HG02610 (cell line): Measurements from ENCODE around the gene WDR47.
A peak's percentile ranks its signal among the peaks of the same experiment; 100 is the strongest.

Source experiments
- ATAC-seq: cut with Tn5 transposase; IDR thresholded peaks from one replicate; pipeline ENCODE4 v1.9.1; 2021; ENCODE audit warnings: mild to moderate bottlenecking, moderate library complexity; ENCODE audit not compliant: unreplicated experiment

Gene WDR47

DNA sequence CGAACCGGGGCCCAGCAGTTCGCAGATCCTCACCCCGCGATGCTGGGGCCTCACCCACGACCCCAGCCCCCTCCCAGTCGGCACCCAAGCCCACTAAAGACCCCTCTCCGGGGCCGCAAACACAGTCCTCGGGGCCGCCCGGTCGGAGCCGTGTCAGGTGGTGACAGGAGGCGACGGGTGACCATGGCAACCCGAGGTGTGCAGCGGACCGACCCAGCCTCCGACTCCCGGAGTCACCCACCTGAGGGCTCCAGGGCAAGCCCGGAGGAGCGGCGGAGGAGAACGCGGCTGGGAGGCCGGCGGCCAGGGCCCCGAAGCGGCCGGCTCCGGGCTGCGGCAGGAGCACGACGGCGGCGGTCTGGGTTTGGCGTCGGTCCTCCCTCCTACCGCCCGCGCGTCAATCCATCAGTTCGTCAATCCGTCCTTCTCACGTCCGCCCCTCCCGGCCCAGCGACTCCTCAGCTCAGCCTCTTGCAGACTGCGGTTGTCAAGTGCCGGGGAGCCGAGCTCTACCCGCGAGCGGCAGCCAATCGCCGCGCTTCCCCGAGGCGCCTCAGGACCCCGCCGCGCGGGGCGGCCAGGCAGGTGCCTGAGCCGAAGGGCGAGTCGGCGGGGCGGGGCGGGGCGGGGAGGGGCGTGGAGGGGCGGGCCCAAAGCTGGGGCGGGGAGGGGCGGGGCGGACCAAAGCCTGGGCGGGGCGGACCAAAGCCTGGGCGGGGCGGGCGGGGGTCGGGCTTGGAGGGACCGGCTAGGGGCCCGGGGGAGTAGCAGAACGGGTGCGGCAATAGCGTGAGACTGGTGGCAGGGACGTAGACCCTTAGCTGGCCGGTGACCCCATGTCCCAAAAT is at the start of gene WDR47:
Gene WDR47, minus strand, starts transcription at position 482 of the 848 bp plus-strand sequence. CDS start 18,590 bp downstream, outside the sequence.
- peak; percentile 97 for ATAC-seq

DNA sequence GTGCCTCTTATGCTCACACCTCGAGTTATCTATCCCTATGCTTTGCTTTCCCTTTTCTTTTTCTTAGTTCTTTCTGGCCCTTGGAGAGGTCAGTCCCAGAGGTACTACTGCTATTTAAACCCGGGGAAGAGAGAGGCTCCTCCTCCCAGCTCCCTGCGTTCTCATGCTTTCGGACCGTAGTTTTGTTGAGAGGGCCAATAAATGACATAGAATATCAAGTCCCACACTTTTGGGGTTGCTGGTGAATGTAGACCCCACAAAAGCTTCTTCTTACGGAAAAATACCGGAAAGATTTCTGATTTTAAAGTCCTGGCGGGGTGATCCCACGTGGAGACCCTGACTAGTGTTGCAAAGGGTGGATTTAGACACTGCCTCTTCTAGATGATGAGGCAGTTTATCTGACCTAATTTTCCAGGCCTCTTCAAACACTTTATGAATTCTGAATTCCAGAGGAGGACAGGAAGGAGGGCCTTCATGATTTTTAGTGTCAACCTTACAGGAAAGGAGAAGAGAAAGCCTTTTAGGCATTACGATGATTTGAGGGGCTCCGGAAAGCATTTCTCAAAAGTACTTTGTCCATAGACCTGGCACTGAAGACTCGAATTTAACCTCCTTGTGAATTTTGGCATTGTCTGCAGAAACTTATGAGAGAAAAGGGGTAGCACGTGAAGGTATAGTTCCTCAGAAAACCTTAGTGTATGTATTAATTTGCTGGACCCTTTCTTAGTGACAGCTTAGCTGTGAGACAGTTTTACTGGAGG is 49.4 kb upstream of the WDR47 start:
- ATAC-seq, result peak; percentile 42

DNA sequence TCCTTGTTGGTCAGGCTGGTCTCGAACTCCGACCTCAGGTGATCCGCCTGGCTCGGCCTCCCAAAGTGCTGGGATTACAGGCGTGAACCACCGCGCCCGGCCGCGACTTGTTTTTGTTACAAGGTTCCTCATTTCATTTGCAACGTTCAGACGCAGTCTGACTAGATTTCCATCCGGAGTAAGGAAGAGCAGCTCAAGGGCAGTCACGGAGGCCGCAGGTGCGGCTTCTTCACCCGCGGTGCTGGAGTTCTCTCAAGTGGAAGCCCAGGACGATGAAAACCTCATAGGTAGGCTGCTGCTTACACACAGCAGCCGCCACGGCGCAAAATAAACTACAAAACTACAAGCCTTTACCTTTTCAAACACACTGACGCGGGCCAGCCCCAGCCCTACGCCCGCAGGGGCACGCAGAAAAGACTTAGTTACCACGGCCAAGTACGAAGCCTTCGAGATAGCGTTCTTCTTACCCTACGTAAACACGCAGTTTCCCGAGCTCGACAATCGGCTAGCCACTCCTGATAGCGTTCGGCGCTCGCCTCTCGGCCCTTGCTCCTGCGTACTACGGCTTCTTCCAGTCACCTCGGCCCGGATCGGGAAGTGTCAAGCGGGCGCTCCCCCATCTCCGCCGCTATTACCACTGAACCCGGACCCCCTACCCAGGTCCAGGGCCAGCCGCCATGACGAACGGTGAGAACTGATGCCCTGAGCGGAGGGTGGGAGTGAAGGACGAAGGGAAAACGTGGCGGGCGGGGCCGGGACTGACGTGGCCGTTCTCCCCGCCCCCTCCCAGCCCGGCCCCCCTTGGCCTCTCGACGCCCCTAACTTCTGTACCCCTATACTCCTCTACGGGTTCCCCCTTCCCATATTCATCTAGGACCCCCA is 48.5 kb upstream of the WDR47 start, which contains the start of gene TMEM167B:
Gene TMEM167B, plus strand, starts transcription at position 569 of the 882 bp plus-strand sequence. Its CDS starts 109 bp downstream, at position 678.
- peak; percentile 92 for ATAC-seq

DNA sequence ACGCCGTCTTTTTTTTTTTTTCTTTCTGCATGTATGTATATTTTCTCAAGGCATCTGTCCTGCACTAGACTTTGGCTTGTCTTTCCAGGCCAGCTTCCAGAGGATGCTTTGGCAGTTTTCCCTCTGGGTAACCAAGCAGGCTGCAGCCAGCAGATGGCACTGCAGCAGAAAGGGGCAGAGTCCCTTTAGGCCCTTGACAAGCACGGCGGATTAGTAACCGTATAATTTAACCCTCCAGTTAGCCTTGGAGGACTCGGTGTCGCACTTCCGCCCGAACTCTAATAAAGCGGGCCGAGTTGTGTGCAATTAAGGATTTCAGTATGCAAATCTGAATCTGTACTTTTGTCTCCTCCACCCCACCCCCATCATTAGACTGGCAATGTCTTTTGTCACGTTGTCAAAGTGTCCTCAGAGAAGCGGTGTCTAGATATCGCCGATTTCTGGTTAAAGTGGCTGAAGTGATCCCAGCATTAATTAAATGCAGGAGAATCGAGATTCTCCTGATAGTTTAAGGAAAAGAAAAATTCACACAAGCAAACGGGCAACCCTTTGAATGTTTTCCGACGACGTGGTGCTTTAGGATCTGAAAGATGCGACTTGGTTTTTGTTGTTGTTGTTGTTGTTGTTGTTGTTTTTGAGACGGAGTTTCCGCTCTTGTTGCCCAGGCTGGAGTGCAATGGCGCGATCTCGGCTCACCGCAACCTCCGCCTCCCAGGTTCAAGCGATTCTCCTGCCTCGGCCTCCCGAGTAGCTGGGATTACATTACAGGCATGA is 47.5 kb upstream of the WDR47 start:
- ATAC-seq, result no peak

DNA sequence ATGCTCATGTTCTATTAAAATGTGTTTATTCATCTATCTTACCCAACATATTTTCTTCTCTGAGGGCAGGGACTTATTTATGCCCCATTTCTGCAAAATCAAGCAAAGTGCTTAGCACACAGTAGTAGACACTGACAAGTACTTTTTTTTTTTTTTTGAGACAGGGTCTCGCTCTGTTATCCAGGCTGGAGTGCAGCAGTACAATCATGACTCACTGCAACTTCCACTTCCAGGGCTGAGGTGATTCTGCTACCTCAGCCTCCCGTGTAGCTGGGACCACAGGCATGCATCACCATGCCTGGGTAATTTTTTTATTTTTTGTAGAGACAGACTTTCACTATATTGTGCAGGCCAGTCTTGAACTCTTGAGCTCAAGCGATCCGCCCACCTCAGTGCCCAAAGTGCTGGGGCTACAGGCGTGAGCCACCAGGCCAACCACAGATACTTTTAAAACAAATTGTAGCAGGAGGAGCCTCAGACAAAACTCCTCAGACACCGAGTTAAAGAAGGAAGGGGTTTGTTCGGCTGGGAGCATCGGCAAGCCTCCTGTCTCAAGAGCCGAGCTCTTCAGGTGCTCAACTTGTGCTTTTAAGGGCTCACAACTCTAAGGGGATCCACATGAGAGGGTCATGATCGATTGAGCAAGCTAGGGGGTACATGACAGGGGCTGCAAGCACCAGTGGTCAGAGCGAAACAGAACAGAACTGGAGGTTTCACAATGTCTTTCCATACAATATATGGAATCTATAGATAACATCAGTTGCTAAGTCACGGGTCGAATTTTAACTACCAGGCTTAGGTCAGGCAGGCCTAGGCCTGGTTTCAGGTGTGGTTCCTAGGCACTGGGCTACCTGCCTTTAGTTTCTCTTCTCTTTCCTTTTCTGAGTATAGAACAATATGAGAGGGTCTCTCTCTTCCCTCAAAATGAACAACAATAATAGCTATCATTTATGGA is 42.9 kb upstream of the WDR47 start:
- no peak for ATAC-seq

DNA sequence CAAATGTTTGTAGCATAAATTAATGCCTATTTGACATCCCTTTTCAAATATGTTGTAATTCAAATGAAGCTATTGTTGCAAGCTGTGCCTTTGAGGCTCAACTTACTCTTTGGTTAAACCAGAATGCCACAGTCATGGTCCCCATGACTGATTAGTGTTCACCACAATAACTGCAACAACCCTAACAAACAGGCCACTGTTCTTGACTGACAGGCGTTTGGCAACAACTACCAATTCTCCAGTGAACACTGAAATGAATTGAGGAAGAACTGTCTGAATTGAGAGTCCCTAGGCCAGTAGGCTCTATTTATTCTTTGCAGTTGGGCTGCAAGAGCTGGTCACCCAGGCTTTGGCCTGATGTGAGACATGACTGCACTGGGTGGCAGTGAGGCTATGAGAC is 42.0 kb upstream of the WDR47 start:
- ATAC-seq, result no peak

DNA sequence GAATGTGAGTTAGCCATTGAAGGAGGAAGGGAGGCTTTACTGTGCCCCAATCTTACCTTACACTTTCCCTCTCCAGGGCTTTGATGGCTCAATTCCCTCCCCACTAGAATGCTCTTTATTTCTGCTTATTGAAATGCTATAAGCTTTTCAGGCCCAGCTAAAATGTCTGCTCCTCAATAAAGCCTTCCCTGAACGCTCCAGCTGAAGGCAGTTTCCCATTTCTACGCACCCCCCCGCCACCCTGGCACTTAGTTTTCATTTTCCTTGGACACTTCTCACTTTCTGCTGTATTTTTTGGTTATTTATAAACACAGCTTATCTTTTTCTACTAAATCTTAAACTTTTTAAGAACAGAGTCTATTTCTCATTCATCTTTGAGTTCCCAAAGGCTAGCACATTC is 41.6 kb upstream of the WDR47 start:
- ATAC-seq, result no peak

DNA sequence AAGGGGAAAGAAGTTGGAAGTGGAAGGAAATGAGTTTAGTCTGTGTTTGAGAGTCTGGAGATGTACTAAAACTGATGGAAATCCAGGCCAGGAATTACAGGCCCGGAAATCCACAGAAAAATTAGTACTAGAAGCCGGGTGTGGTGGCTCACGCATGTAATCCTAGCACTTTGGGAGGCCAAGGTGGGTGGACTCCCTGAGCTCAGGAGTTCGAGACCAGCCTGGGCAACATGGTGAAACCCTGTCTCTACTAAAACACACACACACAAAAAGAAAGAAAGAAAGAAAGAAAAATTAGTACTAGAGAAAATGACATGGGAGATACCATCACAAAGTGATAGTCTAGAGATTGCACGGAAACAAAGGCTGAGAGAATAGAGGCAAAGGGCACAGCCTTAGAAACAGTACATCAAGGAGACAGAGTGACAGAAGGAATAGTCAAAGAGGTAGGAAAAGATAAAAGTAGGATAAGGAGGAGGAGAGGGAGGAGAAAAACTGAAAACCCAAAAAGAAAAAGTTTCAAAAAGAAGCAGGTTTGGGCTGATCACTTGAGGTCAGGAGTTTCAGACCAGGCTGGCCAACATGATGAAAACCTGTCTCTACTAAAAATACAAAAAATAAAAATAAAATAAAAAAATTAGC is 38.7 kb upstream of the WDR47 start:
- no peak for ATAC-seq

DNA sequence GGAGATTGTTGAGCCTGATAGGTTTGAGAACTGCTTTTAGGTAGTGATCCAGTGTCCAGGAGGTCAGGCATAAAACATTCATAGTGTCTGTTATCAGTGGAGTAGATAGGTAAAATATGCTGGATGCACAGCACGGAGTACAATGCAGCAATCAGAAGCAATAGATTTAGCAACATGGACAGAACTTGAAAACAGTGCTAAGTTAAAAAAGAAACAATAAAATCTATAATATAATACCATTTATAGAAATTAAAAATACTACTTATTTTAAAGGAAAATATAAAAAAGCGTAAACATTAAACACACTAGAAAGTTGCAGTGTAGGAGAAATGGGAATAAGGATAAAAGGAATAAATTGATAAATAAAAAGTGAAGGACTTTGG is 37.3 kb upstream of the WDR47 start:
- ATAC-seq, result no peak

DNA sequence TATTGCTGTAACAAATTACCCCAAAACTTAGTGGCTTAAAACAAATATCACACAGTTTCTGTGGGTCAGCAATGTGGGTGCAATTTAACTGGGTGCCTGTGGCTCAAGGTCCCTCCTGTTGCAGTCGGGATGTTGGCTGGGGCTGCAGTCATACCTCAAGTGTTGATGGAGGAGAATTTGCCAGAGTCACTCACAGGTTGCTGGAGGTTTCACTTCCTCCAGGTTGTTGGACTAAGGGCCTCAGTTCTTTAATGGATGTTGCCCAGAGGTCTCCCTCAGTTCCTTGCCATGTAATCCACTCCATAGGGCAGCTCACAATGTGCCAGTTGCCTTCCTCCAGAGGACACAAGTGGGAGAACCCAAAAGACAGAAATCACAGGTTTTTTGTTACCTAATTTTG is 36.4 kb upstream of the WDR47 start:
- ATAC-seq, result no peak

DNA sequence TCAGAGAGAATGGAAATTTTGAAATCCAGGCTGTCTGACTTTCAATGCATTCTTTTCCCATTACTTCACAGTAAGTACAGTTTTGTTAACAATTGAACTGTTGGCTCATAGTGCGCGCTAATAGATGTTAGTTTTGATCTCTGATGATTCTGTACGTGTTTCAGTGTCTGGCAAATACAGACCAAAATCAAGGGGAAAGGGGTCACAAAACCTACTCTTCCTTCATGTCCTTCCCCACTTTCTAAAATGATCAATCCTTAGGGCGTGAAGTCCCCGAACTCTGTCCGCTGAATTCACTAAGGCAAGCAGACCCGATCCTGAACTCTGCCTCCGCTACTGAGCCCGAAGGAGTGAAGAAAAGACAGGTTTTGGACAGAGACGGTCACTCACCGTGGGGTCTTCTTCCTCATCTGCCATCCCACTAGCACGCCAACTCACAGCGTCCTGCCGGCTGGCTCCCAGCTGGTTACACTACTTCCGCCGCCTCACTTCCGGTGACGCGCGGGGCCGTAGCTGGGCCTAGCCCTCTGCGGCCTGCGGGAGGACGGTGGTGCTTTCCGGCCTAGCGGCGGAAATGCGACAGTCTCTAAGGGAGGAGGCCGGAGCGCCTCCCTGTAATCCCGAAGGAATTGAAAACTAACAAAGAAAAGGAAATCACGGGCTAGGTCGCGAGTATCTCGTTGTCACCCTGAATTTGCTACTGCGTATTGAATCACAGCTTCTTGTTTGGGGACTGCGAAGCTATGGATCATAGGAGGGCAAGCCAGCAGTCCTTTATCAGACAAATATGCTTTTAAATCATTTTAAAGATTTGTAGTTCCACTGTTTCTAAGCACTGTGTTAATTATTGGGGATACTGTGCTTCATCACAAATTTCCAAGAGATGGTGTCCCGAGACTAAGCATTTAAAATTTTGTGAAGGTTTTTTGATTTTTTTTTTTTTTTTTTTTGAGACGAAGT is 33.9 kb upstream of the WDR47 start, which contains the start of gene TAF13:
Gene TAF13, minus strand, starts transcription at position 473 of the 960 bp plus-strand sequence. Its CDS starts 56 bp downstream, at position 417.
- peak; percentile 100 for ATAC-seq

DNA sequence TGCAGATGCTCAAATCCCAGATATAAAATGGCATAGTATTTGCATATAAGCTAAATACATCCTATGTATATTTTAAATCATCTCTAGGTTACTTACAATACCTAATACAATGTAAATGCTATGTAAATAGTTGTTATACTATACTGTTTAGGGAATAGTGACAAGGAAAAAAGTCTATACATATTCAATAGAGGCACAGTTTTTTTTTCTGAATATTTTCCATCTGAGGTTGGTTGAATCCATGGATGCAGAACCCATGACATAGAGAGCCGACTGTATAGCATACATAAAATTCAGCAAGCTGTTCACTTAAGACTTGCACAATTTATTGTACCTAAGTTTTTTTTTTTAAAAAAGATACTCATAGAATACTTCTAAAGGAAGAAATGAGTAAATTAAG is 27.4 kb upstream of the WDR47 start:
- no peak for ATAC-seq

DNA sequence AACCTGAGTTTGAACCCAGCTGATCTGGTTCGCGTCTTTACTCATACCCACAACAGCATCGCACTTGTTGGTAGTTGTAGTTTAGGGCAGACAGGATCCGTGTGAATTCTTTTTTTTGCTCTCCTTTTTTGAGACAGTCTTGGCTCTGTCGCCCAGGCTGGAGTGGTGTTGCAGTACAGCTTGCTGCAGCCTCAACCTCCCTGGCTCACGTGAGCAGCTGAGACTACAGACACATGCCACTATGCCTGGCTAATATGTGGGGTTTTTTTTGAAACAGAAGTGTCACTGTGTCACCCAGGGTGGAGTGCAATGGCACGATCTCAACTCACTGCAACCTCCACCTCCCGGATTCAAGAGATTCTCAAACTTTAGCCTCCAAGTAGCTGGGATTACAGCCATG is 26.0 kb upstream of the WDR47 start:
- ATAC-seq, result no peak

DNA sequence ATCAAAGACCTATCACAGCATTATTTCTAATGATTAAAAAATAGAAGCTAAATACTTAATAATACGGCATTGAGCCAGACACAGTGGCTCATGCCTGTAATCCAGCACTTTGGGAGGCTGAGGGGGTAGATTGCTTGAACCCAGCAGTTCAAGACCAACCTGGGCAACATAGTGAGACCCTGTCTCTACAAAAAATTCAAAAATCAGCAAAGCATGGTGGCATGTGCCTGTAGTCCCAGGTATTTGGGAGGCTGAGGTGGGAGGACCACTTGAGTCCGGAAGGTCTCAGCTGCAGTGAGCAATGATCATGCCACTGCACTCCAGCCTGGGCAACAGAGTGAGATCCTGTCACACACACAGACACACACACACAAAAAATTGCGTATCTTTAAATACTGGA is 23.2 kb upstream of the WDR47 start:
- ATAC-seq, result no peak

DNA sequence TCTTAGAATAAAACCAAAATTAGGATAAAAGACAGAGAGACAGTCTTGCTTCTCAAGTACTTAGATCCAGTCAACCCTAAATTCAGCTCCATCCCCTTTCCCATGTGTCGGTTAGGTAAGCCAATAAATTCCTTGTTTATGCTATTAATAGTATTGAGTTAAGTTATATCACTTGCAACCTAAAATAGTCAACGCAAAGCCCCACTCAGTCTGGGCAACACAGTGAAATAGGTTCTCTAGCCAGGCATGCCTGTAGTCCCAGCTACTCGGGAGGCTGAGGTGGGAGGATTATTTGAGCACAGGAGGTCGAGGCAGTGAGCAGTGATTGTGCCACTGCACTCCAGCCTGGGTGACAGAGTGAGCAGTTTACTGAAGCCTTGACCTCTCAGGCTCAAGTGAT is 19.3 kb upstream of the WDR47 start:
- ATAC-seq, result no peak

DNA sequence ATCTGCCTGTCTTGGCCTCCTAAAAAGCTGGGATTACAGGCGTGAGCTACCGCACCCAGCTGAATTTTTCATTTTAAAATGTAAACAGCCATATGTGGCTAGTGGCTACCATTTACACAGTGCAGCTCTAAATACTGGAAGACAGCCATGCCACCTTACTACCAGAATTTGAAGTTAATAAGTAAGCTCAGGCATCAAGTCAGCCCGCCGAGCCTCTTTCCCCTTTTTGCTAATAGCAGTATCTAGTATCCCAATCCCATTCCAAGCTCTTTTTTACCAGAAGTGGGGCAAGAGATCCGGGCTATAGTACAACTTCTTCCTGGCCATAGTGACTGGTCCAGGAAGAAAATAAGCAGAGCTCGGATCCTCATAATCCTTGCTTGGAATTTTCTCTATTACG is 18.8 kb upstream of the WDR47 start:
- ATAC-seq, result no peak

DNA sequence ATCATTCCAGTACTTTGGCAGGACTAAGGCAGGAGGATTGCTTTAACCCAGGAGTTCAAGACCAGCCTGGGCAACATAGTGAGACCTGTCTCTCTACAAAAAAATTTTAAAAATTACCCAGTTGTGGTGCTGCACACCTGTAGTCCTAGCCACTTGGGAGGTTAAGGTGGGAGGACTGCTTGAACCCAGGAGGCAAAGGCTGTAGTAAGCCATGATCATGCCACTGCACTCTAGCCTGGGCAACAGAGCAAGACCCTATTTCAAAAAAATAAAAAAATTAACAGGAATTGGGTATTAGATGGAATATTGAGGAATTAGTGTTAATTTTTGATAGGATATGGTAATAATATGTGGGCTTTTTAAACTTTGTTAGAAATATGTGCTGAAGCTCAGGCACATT is 17.1 kb upstream of the WDR47 start:
- no peak for ATAC-seq
